ENCODE results near the gene RTP5.

The RTP5 gene

GRCh38 chr2:241887806-241888522 lies 18.4 kb downstream of the RTP5 start:
- no peak for DNase-seq (ENCODE audit: low read depth in 3 of 3)

- DNase-seq (ENCODE audit: low read depth in 3 of 3), result no peak
Measured at GRCh38 chr2:241888641-241889040, 19.1 kb downstream of the RTP5 start.

- no peak for DNase-seq (ENCODE audit: low read depth in 3 of 3)
Measured at GRCh38 chr2:241890524-241891235, 21.2 kb downstream of the RTP5 start.

GRCh38 chr2:241891315-241891987 lies 21.9 kb downstream of the RTP5 start:
- DNase-seq (ENCODE audit: low read depth in 3 of 3), result no peak

GRCh38 chr2:241891988-241892298 lies 22.4 kb downstream of the RTP5 start:
- no peak for DNase-seq (ENCODE audit: low read depth in 3 of 3)

GRCh38 chr2:241892299-241893137 lies 23.0 kb downstream of the RTP5 start:
- DNase-seq (ENCODE audit: low read depth in 3 of 3), result no peak

GRCh38 chr2:241893265-241893664 lies 23.7 kb downstream of the RTP5 start:
- DNase-seq (ENCODE audit: low read depth in 3 of 3), result no peak

- no peak for DNase-seq (ENCODE audit: low read depth in 3 of 3)
Measured at GRCh38 chr2:241894056-241894641, 24.6 kb downstream of the RTP5 start.

- no peak for DNase-seq (ENCODE audit: low read depth in 3 of 3)
Measured at GRCh38 chr2:241894681-241895426, 25.3 kb downstream of the RTP5 start.

- DNase-seq (ENCODE audit: low read depth in 3 of 3), result no peak
Measured at GRCh38 chr2:241895427-241895711, 25.8 kb downstream of the RTP5 start.

- no peak for DNase-seq (ENCODE audit: low read depth in 3 of 3)
Measured at GRCh38 chr2:241895712-241896641, 26.4 kb downstream of the RTP5 start.

GRCh38 chr2:241896746-241897201 lies 27.2 kb downstream of the RTP5 start:
- DNase-seq (ENCODE audit: low read depth in 3 of 3), result no peak

GRCh38 chr2:241897231-241897916 lies 27.8 kb downstream of the RTP5 start:
- DNase-seq (ENCODE audit: low read depth in 3 of 3), result no peak

GRCh38 chr2:241898463-241899270 lies 29.1 kb downstream of the RTP5 start:
- no peak for DNase-seq (ENCODE audit: low read depth in 3 of 3)

- DNase-seq (ENCODE audit: low read depth in 3 of 3), result no peak
Measured at GRCh38 chr2:241900251-241901017, 30.9 kb downstream of the RTP5 start.

- no peak for DNase-seq (ENCODE audit: low read depth in 3 of 3)
Measured at GRCh38 chr2:241901018-241901380, 31.5 kb downstream of the RTP5 start.

- DNase-seq (ENCODE audit: low read depth in 3 of 3), result no peak
Measured at GRCh38 chr2:241901500-241902351, 32.2 kb downstream of the RTP5 start.

Data from stimulated activated CD4-positive, alpha-beta T cell treated with anti-CD3 and anti-CD28 coated beads, TNF-alpha, amount 100 ng/mL, for 48 hours (primary cell).